Ascending aorta (tissue), 2 donors: ENCODE measurements around the gene TSTD2. TPM values are rescaled to one million over a fixed set of nuclear protein-coding genes. Genes with fewer than 3 reads are reported as not detected.

Experiments
- DNase-seq, 2 donors: peaks; one replicate each; pipeline ENCODE4 v3.0.0-alpha.2; 2019; ENCODE audit warnings: low spot score in 2 of 2
- H3K27ac ChIP-seq, 2 donors: fragments of 200-600 bp; sonication (generic); one replicate each; pipeline ENCODE4 v1.5.1; 2016 to 2017; ENCODE audit warnings: mild to moderate bottlenecking in 1 of 2
- H3K27me3 ChIP-seq: fragments of 200-600 bp; sonication (generic); one replicate; pipeline ENCODE4 v1.5.1; 2017
- H3K36me3 ChIP-seq, 2 donors: fragments of 200-600 bp; sonication (generic); one replicate each; pipeline ENCODE4 v1.5.1; 2016
- H3K4me1 ChIP-seq, 2 donors: fragments of 200-600 bp; sonication (generic); one replicate each; pipeline ENCODE4 v1.5.1; 2016 to 2017; ENCODE audit warnings: mild to moderate bottlenecking in 1 of 2
- H3K4me3 ChIP-seq, 2 donors: fragments of 200-600 bp; sonication (generic); one replicate each; pipeline ENCODE4 v1.5.1; 2016 to 2017; ENCODE audit warnings: mild to moderate bottlenecking in 1 of 2
- H3K9me3 ChIP-seq, 2 donors: fragments of 200-600 bp; sonication (generic); one replicate each; pipeline ENCODE4 v1.5.1; 2016
- CTCF ChIP-seq, 3 experiments: fragments of 200-600 bp in 2 of 3; fragments of 450-650 bp in 1 of 3; sonication (generic) in 2 of 3; IDR thresholded peaks; one replicate each; pipeline ENCODE4 v1.5.1; 2016 to 2019; ENCODE audit warnings: antibody characterized with exemption in 3 of 3, mild to moderate bottlenecking in 1 of 3, moderate library complexity in 1 of 3
- intact Hi-C: fragments of 100-400 bp; cut with DNase I; formaldehyde crosslinking; loops from one replicate; pipeline ENCODE4 v1.15.1; 2023
- total RNA-seq: library from RNA; depleted of rRNA; stranded (reverse); fragments of >200 nt; gene quantifications from one replicate; pipeline ENCODE4 v1.1.0, GENCODE V29; 2016

Gene TSTD2
- total RNA-seq, 1 donor from 2014 or later = 1.4 TPM

GRCh38 chr9:97598461-97599288 is 34.5 kb downstream of the TSTD2 start:
- intact Hi-C loops = loop anchor here (1.0 to 5.0 kb wide), 4 partner anchors 16 to 130 kb away; partner anchors contain the start of gene TMOD1
- Histone ChIP-seq H3K9me3 (no peaks in the 10 kb centered on the region), H3K4me3 (peak overlapping the region in 1 of 2 donors; percentile 4), H3K4me1 (peaks cover 6 to 19% of the 10 kb centered on the region in 2 donors), H3K36me3 (peaks cover 30 to 47% of the 10 kb centered on the region in 2 donors), H3K27ac (peak overlapping the region in 1 of 2 donors; percentile 29), H3K27me3 (no peaks in the 10 kb centered on the region)
- DNase-seq = peak in 1 of 2 donors; percentile 89
- peak; percentile 66 to 78 (median 71) for TF ChIP-seq CTCF (IDR thresholded peaks at IDR 0.05)

- Histone ChIP-seq H3K4me3 (no peak overlapping the region), H3K36me3 (peaks cover 24 to 47% of the 10 kb centered on the region in 2 donors), H3K9me3 (no peaks in the 10 kb centered on the region), H3K27me3 (no peaks in the 10 kb centered on the region), H3K27ac (peak overlapping the region; percentile 67 to 68), H3K4me1 (peaks cover 6 to 19% of the 10 kb centered on the region in 2 donors)
- intact Hi-C loops = loop anchor here (5.0 kb wide), 1 partner anchor 40 kb away; no protein-coding TSS in a partner anchor
- TF ChIP-seq CTCF (IDR thresholded peaks at IDR 0.05) = no peak
- no peak for DNase-seq
These were observed 36.3 kb downstream of the TSTD2 start for GRCh38 chr9:97596906-97597305.

GRCh38 chr9:97594381-97594921 is 38.7 kb downstream of the TSTD2 start:
- no peak for TF ChIP-seq CTCF (IDR thresholded peaks at IDR 0.05)
- peaks cover 6 to 19% of the 10 kb centered on the region in 2 donors for H3K4me1 ChIP-seq
- H3K4me3 ChIP-seq = no peak overlapping the region
- no peak for DNase-seq
- no peaks in the 10 kb centered on the region for H3K9me3 ChIP-seq
- intact Hi-C loops = no loop called here
- peak overlapping the region; percentile 3 to 57 for H3K27ac ChIP-seq
- no peaks in the 10 kb centered on the region for H3K27me3 ChIP-seq
- peaks cover 11 to 33% of the 10 kb centered on the region in 2 donors for H3K36me3 ChIP-seq

- Histone ChIP-seq H3K36me3 (peaks cover 10 to 28% of the 10 kb centered on the region in 2 donors), H3K27me3 (no peaks in the 10 kb centered on the region), H3K9me3 (no peaks in the 10 kb centered on the region), H3K4me1 (peaks cover 6 to 19% of the 10 kb centered on the region in 2 donors), H3K4me3 (no peak overlapping the region), H3K27ac (peak overlapping the region; percentile 3 to 57)
- no peak for TF ChIP-seq CTCF (IDR thresholded peaks at IDR 0.05)
- intact Hi-C loops = no loop called here
- DNase-seq = no peak
These were observed 39.2 kb downstream of the TSTD2 start for GRCh38 chr9:97593960-97594359.

- Histone ChIP-seq H3K4me1 (peaks cover 3 to 13% of the 10 kb centered on the region in 2 donors), H3K4me3 (no peak overlapping the region), H3K36me3 (peaks cover 8 to 31% of the 10 kb centered on the region in 2 donors), H3K9me3 (no peaks in the 10 kb centered on the region), H3K27ac (no peak overlapping the region), H3K27me3 (no peaks in the 10 kb centered on the region)
- TF ChIP-seq CTCF (IDR thresholded peaks at IDR 0.05) = no peak
- no peak for DNase-seq
- intact Hi-C loops = no loop called here
These were observed 41.0 kb downstream of the TSTD2 start for GRCh38 chr9:97592126-97592525.
